Measurements from ENCODE around the gene ACTRT1.

- no peak for TF ChIP-seq CTCF (conservative IDR thresholded peaks at IDR 0.05; ENCODE audit: low read depth, low read length)
- TF ChIP-seq POLR2A (IDR thresholded peaks at IDR 0.05; ENCODE audit: low read depth, low read length): no peak
- TF ChIP-seq, protein P1, sequence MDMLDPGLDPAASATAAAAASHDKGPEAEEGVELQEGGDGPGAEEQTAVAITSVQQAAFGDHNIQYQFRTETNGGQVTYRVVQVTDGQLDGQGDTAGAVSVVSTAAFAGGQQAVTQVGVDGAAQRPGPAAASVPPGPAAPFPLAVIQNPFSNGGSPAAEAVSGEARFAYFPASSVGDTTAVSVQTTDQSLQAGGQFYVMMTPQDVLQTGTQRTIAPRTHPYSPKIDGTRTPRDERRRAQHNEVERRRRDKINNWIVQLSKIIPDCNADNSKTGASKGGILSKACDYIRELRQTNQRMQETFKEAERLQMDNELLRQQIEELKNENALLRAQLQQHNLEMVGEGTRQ (IDR thresholded peaks at IDR 0.05; ENCODE audit: low read depth, low read length): no peak
- no peak for TF ChIP-seq FOS (IDR thresholded peaks at IDR 0.05; ENCODE audit: low read depth, low read length)
- no peak for TF ChIP-seq BHLHE40 (IDR thresholded peaks at IDR 0.05; ENCODE audit: low read depth, low read length)
- no peak for TF ChIP-seq MXI1 (IDR thresholded peaks at IDR 0.05; ENCODE audit: borderline replicate concordance, low read depth, low read length)
- no peak for TF ChIP-seq RFX5 (IDR thresholded peaks at IDR 0.05; ENCODE audit: low read depth, low read length)
- no peak for TF ChIP-seq RCOR1 (IDR thresholded peaks at IDR 0.05; ENCODE audit: insufficient replicate concordance, low read length)
- no peak for TF ChIP-seq SMC3 (IDR thresholded peaks at IDR 0.05; ENCODE audit: low read depth, low read length)
- TF ChIP-seq MAFK (IDR thresholded peaks at IDR 0.05; ENCODE audit: low read depth, low read length): peak; percentile 34; the same call in 1 of the 2 replicates
- TF ChIP-seq RAD21 (IDR thresholded peaks at IDR 0.05; ENCODE audit: low read length): no peak
- TF ChIP-seq CHD1 (IDR thresholded peaks at IDR 0.05; ENCODE audit: low read depth, low read length): no peak
- no peak for TF ChIP-seq CEBPB (IDR thresholded peaks at IDR 0.05; ENCODE audit: low read depth, low read length)
Observed at GRCh38 chrX:128007882-128008281, 44.3 kb downstream of the ACTRT1 start.
